Nephron (organoid): ENCODE data around the gene OMP.

Experiments
- H3K27ac Mint-ChIP-seq, 3 experiments: 2 replicates each; pipeline ENCODE4 v1.8.0; 2020; ENCODE audit warnings: mixed read lengths in 3 of 3, mild to moderate bottlenecking in 2 of 3, moderate library complexity in 1 of 3
- H3K27me3 Mint-ChIP-seq: 2 replicates; pipeline ENCODE4 v1.8.0; 2021; ENCODE audit warnings: low read depth, mild to moderate bottlenecking, moderate library complexity, mixed read lengths
- H3K36me3 Mint-ChIP-seq: 2 replicates; pipeline ENCODE4 v1.8.0; 2020; ENCODE audit warnings: low read depth, mixed read lengths
- H3K4me1 Mint-ChIP-seq: 2 replicates; pipeline ENCODE4 v1.8.0; 2020; ENCODE audit warnings: mixed read lengths
- H3K4me3 Mint-ChIP-seq, 3 experiments: 2 replicates each; pipeline ENCODE4 v1.8.0; 2020; ENCODE audit warnings: mild to moderate bottlenecking in 3 of 3, mixed read lengths in 3 of 3, moderate library complexity in 2 of 3
- H3K9me3 Mint-ChIP-seq: 2 replicates; pipeline ENCODE4 v1.8.0; 2020; ENCODE audit warnings: mixed read lengths
- CTCF ChIP-seq, 3 experiments: fragments of 200-600 bp; sonication (generic); IDR thresholded peaks; one replicate each; pipeline ENCODE4 v1.5.0; 2021; ENCODE audit warnings: antibody characterized with exemption in 3 of 3; ENCODE audit not compliant: unreplicated experiment in 3 of 3

Gene OMP

GRCh38 chr11:77102246-77103210 is at the start of gene OMP:
Gene OMP (plus strand): TSS chr11:77102840. CDS start chr11:77102840, 0 bp downstream.
- Mint-ChIP-seq H3K27ac (peak within 1 kb of the TSS in 2 of 3 experiments; percentile 33 to 34), H3K36me3 (peaks cover 11% of the 10 kb centered on the region), H3K27me3 (peaks cover 4% of the 10 kb centered on the region), H3K9me3 (peaks cover 8% of the 10 kb centered on the region), H3K4me1 (peaks cover 10% of the 10 kb centered on the region), H3K4me3 (no peak within 1 kb of the TSS)
- TF ChIP-seq CTCF (IDR thresholded peaks at IDR 0.05; ENCODE audit: unreplicated experiment in 3 of 3): no peak

- H3K4me1 Mint-ChIP-seq: no peaks in the 10 kb centered on the region
- H3K27ac Mint-ChIP-seq: no peak overlapping the region
- peaks cover 12% of the 10 kb centered on the region for H3K9me3 Mint-ChIP-seq
- H3K36me3 Mint-ChIP-seq: no peaks in the 10 kb centered on the region
- no peak for TF ChIP-seq CTCF (IDR thresholded peaks at IDR 0.05; ENCODE audit: unreplicated experiment in 3 of 3)
- H3K27me3 Mint-ChIP-seq: no peaks in the 10 kb centered on the region
- H3K4me3 Mint-ChIP-seq: no peak overlapping the region
Measured at GRCh38 chr11:77053217-77054015, 49.2 kb upstream of the OMP start.

GRCh38 chr11:77054084-77054483 is 48.6 kb upstream of the OMP start:
- Mint-ChIP-seq H3K9me3 (peaks cover 12% of the 10 kb centered on the region), H3K27ac (no peak overlapping the region), H3K4me3 (no peak overlapping the region), H3K36me3 (no peaks in the 10 kb centered on the region), H3K4me1 (no peaks in the 10 kb centered on the region), H3K27me3 (no peaks in the 10 kb centered on the region)
- no peak for TF ChIP-seq CTCF (IDR thresholded peaks at IDR 0.05; ENCODE audit: unreplicated experiment in 3 of 3)

GRCh38 chr11:77055101-77055561 is 47.5 kb upstream of the OMP start:
- Mint-ChIP-seq H3K27ac (no peak overlapping the region), H3K36me3 (no peaks in the 10 kb centered on the region), H3K27me3 (no peaks in the 10 kb centered on the region), H3K4me3 (no peak overlapping the region), H3K9me3 (peaks cover 12% of the 10 kb centered on the region), H3K4me1 (no peaks in the 10 kb centered on the region)
- TF ChIP-seq CTCF (IDR thresholded peaks at IDR 0.05; ENCODE audit: unreplicated experiment in 3 of 3): no peak

- H3K9me3 Mint-ChIP-seq: peaks cover 12% of the 10 kb centered on the region
- no peaks in the 10 kb centered on the region for H3K4me1 Mint-ChIP-seq
- H3K27me3 Mint-ChIP-seq: no peaks in the 10 kb centered on the region
- H3K36me3 Mint-ChIP-seq: no peaks in the 10 kb centered on the region
- no peak overlapping the region for H3K4me3 Mint-ChIP-seq
- no peak for TF ChIP-seq CTCF (IDR thresholded peaks at IDR 0.05; ENCODE audit: unreplicated experiment in 3 of 3)
- no peak overlapping the region for H3K27ac Mint-ChIP-seq
Measured at GRCh38 chr11:77055913-77056312, 46.7 kb upstream of the OMP start.
